HepG2 (cell line): ENCODE measurements around the gene CCDC126. TPM values are rescaled to one million over a fixed set of nuclear protein-coding genes. Genes with fewer than 3 reads are reported as not detected.

Source experiments
- ATAC-seq: fragments of 200-7000 bp; cut with Tn5 transposase; 3 replicates; pipeline ENCODE4 v1.9.1; 2020; ENCODE audit warnings: mild to moderate bottlenecking, moderate library complexity
- BruUV-seq: library from RNA; stranded (reverse); fragments of 400-500 nt; replicated peaks from 2 replicates; lab custom pipeline; 2021; lab: Mats Ljungman, UMichigan
- CTCF ChIA-PET: fragments of 300-600 bp; formaldehyde crosslinking; extraction: SDS; loops from one replicate; lab custom pipeline; 2021; ENCODE audit warnings: low total read pairs, inconsistent platforms, low intra/inter-chr PET ratio; lab: Yijun Ruan, JAX
- POLR2A ChIA-PET: fragments of 350-600 bp; sonication (Branson Sonifier 250); formaldehyde crosslinking; loops from one replicate; lab custom pipeline; 2020; ENCODE audit warnings: antibody characterized with exemption, inconsistent platforms; lab: Yijun Ruan, JAX
- DNase-seq: peaks from one replicate; pipeline ENCODE4 v3.0.0-alpha.2; 2015; ENCODE audit warnings: low spot score
- FAIRE-seq: peaks from 3 replicates; lab custom pipeline; 2011; peaks lifted over from hg19 to GRCh38; lab: Jason Lieb, UNC
- H2AFZ ChIP-seq: one replicate; pipeline ENCODE4 v1.6.1; 2011; ENCODE audit warnings: low read length, inconsistent platforms
- H3K27ac ChIP-seq: fragments of 300-600 bp; 3 replicates; pipeline ENCODE4 v1.8.0; 2011; ENCODE audit warnings: mixed run types, mild to moderate bottlenecking, mixed read lengths, low read length, inconsistent platforms; ENCODE audit not compliant: insufficient read depth; ENCODE audit errors: extremely low read length
- H3K27me3 ChIP-seq, 2 experiments: fragments of 200-600 bp in 1 of 2; 2 replicates in 1 of 2; 3 replicates in 1 of 2; pipeline versions ENCODE4 v1.6.0 to v1.8.0; 2011; ENCODE audit warnings: low read length in 2 of 2, mild to moderate bottlenecking in 2 of 2, moderate library complexity in 2 of 2, inconsistent platforms in 1 of 2; ENCODE audit not compliant: insufficient read depth in 2 of 2, control insufficient read depth in 1 of 2
- H3K36me3 ChIP-seq, 2 experiments: fragments of 200-600 bp in 1 of 2; replicated peaks in 1 of 2; 2 replicates in 1 of 2; 3 replicates in 1 of 2; pipeline versions ENCODE4 v1.5.1 to v1.8.0; 2011; ENCODE audit warnings: low read length in 2 of 2, inconsistent platforms in 1 of 2; ENCODE audit not compliant: insufficient read depth in 2 of 2, control insufficient read depth in 1 of 2
- H3K4me1 ChIP-seq: 2 replicates; pipeline ENCODE4 v1.5.1; 2012; ENCODE audit warnings: low read length, inconsistent platforms; ENCODE audit not compliant: insufficient read depth
- H3K4me2 ChIP-seq: 2 replicates; pipeline ENCODE4 v1.6.0; 2011; ENCODE audit warnings: low read depth, low read length, inconsistent platforms
- H3K4me3 ChIP-seq, 3 experiments: fragments of 200-600 bp in 1 of 3; sonication (generic), shearing (Covaris generic) in 1 of 3; replicated peaks in 1 of 3; 2 replicates each; pipeline ENCODE4 v1.5.1; 2011 to 2016; ENCODE audit warnings: low read length in 3 of 3, inconsistent platforms in 2 of 3, low read depth in 2 of 3, mild to moderate bottlenecking in 2 of 3, control low read depth in 1 of 3, mixed read lengths in 1 of 3; ENCODE audit not compliant: insufficient read depth in 1 of 3
- H3K79me2 ChIP-seq: one replicate; pipeline ENCODE4 v1.6.1; 2011; ENCODE audit warnings: low read length, inconsistent platforms; ENCODE audit not compliant: insufficient read depth
- H3K9ac ChIP-seq: 2 replicates; pipeline ENCODE4 v1.6.0; 2011; ENCODE audit warnings: mild to moderate bottlenecking, low read depth, low read length, inconsistent platforms; ENCODE audit not compliant: insufficient read depth
- H3K9me3 ChIP-seq: 2 replicates; pipeline ENCODE4 v1.5.1; 2012; ENCODE audit warnings: mild to moderate bottlenecking, low read length
- H4K20me1 ChIP-seq: 2 replicates; pipeline ENCODE4 v1.6.0; 2011; ENCODE audit warnings: inconsistent platforms, mild to moderate bottlenecking, low read length, moderate library complexity; ENCODE audit not compliant: insufficient read depth
- ARID3A ChIP-seq: IDR thresholded peaks from 2 replicates; pipeline ENCODE4 v1.6.1; 2012; ENCODE audit warnings: low read depth, low read length, improper control_type of control experiment
- BRCA1 ChIP-seq: sonication (generic); formaldehyde crosslinking; IDR thresholded peaks from 2 replicates; pipeline ENCODE4 v1.4.0; 2020; ENCODE audit warnings: missing genetic modification reagents
- NR2F1 ChIP-seq, 2 experiments: fragments of 450-650 bp in 1 of 2; formaldehyde crosslinking in 1 of 2; IDR thresholded peaks; 2 replicates each; pipeline versions ENCODE4 v1.5.0 to v1.6.1; 2016 to 2020; ENCODE audit warnings: mild to moderate bottlenecking in 1 of 2, missing compliant biosample characterization in 1 of 2, missing genetic modification reagents in 1 of 2, moderate library complexity in 1 of 2
- PAX8 ChIP-seq: sonication (generic); formaldehyde crosslinking; IDR thresholded peaks from 2 replicates; pipeline ENCODE4 v1.8.0; 2022; ENCODE audit warnings: mild to moderate bottlenecking, missing genetic modification reagents, borderline replicate concordance
- SRY ChIP-seq: sonication (generic); formaldehyde crosslinking; IDR thresholded peaks from 2 replicates; pipeline ENCODE4 v1.8.0; 2022; ENCODE audit warnings: mild to moderate bottlenecking, missing genetic modification reagents
- ZBTB7A ChIP-seq: sonication (generic); formaldehyde crosslinking; IDR thresholded peaks from 2 replicates; pipeline ENCODE4 v1.8.0; 2022; ENCODE audit warnings: mild to moderate bottlenecking, missing genetic modification reagents
- ZNF17 ChIP-seq: sonication (generic); formaldehyde crosslinking; IDR thresholded peaks from 2 replicates; pipeline ENCODE4 v1.5.0; 2020; ENCODE audit warnings: mild to moderate bottlenecking, missing genetic modification reagents
- ZNF574 ChIP-seq: sonication (generic); formaldehyde crosslinking; IDR thresholded peaks from 2 replicates; pipeline ENCODE4 v1.4.0; 2020; ENCODE audit warnings: missing genetic modification reagents
- ZNF775 ChIP-seq: sonication (generic); formaldehyde crosslinking; IDR thresholded peaks from 2 replicates; pipeline ENCODE4 v1.4.0; 2020; ENCODE audit warnings: missing genetic modification reagents, mild to moderate bottlenecking, moderate library complexity, borderline replicate concordance
- ZNF883 ChIP-seq: sonication (generic); formaldehyde crosslinking; IDR thresholded peaks from 2 replicates; pipeline ENCODE4 v1.5.1; 2020; ENCODE audit warnings: mild to moderate bottlenecking, missing genetic modification reagents; ENCODE audit errors: not compliant biosample characterization
- WGBS: methylation state at CpG from one replicate; pipeline ENCODE4 v1.1.6; 2017; ENCODE audit warnings: low lambda C conversion rate; 5-methylcytosine and 5-hydroxymethylcytosine counted together
- in situ Hi-C: cut with HindIII; loops from 2 replicates; pipeline ENCODE4 v1.10.0; 2017; ENCODE audit warnings: low pct_unique_long_range_greater_than_20kb; ENCODE audit not compliant: extremely low pct_ligation_motif_present
- intact Hi-C: fragments of 100-400 bp; cut with micrococcal nuclease; formaldehyde crosslinking; loops from one replicate; pipeline ENCODE4 v1.10.0; 2022; ENCODE audit not compliant: unreplicated experiment
- polyA plus RNA-seq, 8 experiments: library from polyadenylated mRNA; depleted of rRNA in 3 of 8; stranded (reverse) in 7 of 8; unstranded in 1 of 8; fragments of >200 nt; fragmentation: Illumina TruSeq in 4 of 8; extraction: Trizol in 4 of 8; gene quantifications; 2 replicates each; pipeline versions ENCODE4 v1.2.1 to v1.2.3, GENCODE V29; 2011 to 2016; ENCODE audit warnings: low read depth in 4 of 8, missing spikeins in 1 of 8, mixed read lengths in 1 of 8; ENCODE audit not compliant: insufficient read depth in 1 of 8
- total RNA-seq, 5 experiments: library from RNA; depleted of rRNA; stranded (reverse); fragments of >200 nt; fragmentation: Illumina TruSeq; extraction: Trizol; gene quantifications; 2 replicates each; pipeline ENCODE4 v1.2.3, GENCODE V29; 2016; ENCODE audit warnings: low read depth in 1 of 5
- TF ChIP-seq, protein P1 (sequence below): sonication (generic); formaldehyde crosslinking; IDR thresholded peaks from 2 replicates; pipeline ENCODE4 v1.8.0; 2022; ENCODE audit warnings: mild to moderate bottlenecking, missing genetic modification reagents, moderate library complexity
- TF ChIP-seq, protein P2 (sequence below): sonication (generic); formaldehyde crosslinking; IDR thresholded peaks from 2 replicates; pipeline ENCODE4 v1.8.0; 2023; ENCODE audit warnings: mild to moderate bottlenecking, missing genetic modification reagents
- TF ChIP-seq, protein P3 (sequence below): sonication (generic); formaldehyde crosslinking; IDR thresholded peaks from 2 replicates; pipeline ENCODE4 v1.5.0; 2020; ENCODE audit warnings: missing genetic modification reagents
- TF ChIP-seq, protein P4 (sequence below): sonication (generic); formaldehyde crosslinking; IDR thresholded peaks from 2 replicates; pipeline ENCODE4 v1.4.0; 2020; ENCODE audit warnings: mild to moderate bottlenecking, low read depth, missing genetic modification reagents
- TF ChIP-seq, protein P5 (sequence below): sonication (generic); formaldehyde crosslinking; IDR thresholded peaks from 2 replicates; pipeline ENCODE4 v1.5.0; 2020; ENCODE audit warnings: mild to moderate bottlenecking, missing genetic modification reagents, moderate library complexity

Gene CCDC126
- total and polyA plus RNA-seq, 2 of the 13 experiments (the other 11 are each of a cell fraction or from before 2014, with no cell fraction given), result 3.5 to 9.3 TPM

GRCh38 chr7:23607866-23608265 lies 10.7 kb downstream of the CCDC126 start:
- intact Hi-C loops, result no loop called here
- no peak for DNase-seq
- Histone ChIP-seq H2AFZ (no peak overlapping the region), H3K9ac (no peak overlapping the region), H3K4me3 (no peak overlapping the region), H4K20me1 (no peaks in the 10 kb centered on the region), H3K4me1 (peaks cover 19% of the 10 kb centered on the region), H3K27me3 (no peaks in the 10 kb centered on the region), H3K79me2 (no peaks in the 10 kb centered on the region), H3K27ac (no peak overlapping the region), H3K36me3 (no peaks in the 10 kb centered on the region), H3K9me3 (no peaks in the 10 kb centered on the region), H3K4me2 (no peak overlapping the region)
- POLR2A ChIA-PET, result no interaction called here
- CTCF ChIA-PET, result no interaction called here
- no TSS peak for BruUV-seq
- in situ Hi-C loops, result no loop called here
- no peak for FAIRE-seq
- no peak for ATAC-seq
- 97% methylated on average over 8 of the region's 8 CpGs for WGBS
- TF ChIP-seq ZNF574 (CRISPR knock-in tag) (no peak), ZNF883 (CRISPR knock-in tag) (no peak), ARID3A (no peak), BRCA1 (no peak), PAX8 (CRISPR knock-in tag) (no peak), NR2F1 (CRISPR knock-in tag; IDR thresholded peaks at IDR 0.05) (no peak), SRY (CRISPR knock-in tag) (no peak), ZNF17 (no peak), ZBTB7A (CRISPR knock-in tag) (no peak), ZNF775 (CRISPR knock-in tag) (no peak)
- TF ChIP-seq, protein P1, sequence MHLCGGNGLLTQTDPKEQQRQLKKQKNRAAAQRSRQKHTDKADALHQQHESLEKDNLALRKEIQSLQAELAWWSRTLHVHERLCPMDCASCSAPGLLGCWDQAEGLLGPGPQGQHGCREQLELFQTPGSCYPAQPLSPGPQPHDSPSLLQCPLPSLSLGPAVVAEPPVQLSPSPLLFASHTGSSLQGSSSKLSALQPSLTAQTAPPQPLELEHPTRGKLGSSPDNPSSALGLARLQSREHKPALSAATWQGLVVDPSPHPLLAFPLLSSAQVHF (CRISPR knock-in tag), result no peak
- TF ChIP-seq, protein P2, sequence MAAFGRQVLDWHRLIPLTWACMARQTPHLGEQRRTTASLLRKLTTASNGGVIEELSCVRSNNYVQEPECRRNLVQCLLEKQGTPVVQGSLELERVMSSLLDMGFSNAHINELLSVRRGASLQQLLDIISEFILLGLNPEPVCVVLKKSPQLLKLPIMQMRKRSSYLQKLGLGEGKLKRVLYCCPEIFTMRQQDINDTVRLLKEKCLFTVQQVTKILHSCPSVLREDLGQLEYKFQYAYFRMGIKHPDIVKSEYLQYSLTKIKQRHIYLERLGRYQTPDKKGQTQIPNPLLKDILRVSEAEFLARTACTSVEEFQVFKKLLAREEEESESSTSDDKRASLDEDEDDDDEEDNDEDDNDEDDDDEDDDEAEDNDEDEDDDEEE (CRISPR knock-in tag), result no peak
- TF ChIP-seq, protein P3, sequence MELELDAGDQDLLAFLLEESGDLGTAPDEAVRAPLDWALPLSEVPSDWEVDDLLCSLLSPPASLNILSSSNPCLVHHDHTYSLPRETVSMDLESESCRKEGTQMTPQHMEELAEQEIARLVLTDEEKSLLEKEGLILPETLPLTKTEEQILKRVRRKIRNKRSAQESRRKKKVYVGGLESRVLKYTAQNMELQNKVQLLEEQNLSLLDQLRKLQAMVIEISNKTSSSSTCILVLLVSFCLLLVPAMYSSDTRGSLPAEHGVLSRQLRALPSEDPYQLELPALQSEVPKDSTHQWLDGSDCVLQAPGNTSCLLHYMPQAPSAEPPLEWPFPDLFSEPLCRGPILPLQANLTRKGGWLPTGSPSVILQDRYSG (CRISPR knock-in tag), result no peak
- TF ChIP-seq, protein P4, sequence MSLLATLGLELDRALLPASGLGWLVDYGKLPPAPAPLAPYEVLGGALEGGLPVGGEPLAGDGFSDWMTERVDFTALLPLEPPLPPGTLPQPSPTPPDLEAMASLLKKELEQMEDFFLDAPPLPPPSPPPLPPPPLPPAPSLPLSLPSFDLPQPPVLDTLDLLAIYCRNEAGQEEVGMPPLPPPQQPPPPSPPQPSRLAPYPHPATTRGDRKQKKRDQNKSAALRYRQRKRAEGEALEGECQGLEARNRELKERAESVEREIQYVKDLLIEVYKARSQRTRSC (CRISPR knock-in tag), result no peak
- TF ChIP-seq, protein P5, sequence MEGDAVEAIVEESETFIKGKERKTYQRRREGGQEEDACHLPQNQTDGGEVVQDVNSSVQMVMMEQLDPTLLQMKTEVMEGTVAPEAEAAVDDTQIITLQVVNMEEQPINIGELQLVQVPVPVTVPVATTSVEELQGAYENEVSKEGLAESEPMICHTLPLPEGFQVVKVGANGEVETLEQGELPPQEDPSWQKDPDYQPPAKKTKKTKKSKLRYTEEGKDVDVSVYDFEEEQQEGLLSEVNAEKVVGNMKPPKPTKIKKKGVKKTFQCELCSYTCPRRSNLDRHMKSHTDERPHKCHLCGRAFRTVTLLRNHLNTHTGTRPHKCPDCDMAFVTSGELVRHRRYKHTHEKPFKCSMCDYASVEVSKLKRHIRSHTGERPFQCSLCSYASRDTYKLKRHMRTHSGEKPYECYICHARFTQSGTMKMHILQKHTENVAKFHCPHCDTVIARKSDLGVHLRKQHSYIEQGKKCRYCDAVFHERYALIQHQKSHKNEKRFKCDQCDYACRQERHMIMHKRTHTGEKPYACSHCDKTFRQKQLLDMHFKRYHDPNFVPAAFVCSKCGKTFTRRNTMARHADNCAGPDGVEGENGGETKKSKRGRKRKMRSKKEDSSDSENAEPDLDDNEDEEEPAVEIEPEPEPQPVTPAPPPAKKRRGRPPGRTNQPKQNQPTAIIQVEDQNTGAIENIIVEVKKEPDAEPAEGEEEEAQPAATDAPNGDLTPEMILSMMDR (CRISPR knock-in tag), result no peak
